GM21737 (cell line): Measurements from ENCODE around the gene LPP.

Experiments
- ATAC-seq: cut with Tn5 transposase; IDR thresholded peaks from one replicate; pipeline ENCODE4 v1.9.1; 2021; ENCODE audit warnings: mild to moderate bottlenecking, moderate library complexity; ENCODE audit not compliant: unreplicated experiment

Gene LPP

GRCh38 chr3:188533172-188533571 lies 379.2 kb downstream of the LPP start:
- ATAC-seq = no peak

GRCh38 chr3:188533612-188534357 lies 379.8 kb downstream of the LPP start:
- ATAC-seq = no peak

GRCh38 chr3:188534633-188535032 lies 380.7 kb downstream of the LPP start:
- ATAC-seq = no peak

- no peak for ATAC-seq
Measured at GRCh38 chr3:188537606-188538005, 383.6 kb downstream of the LPP start.

- ATAC-seq = no peak
Measured at GRCh38 chr3:188539037-188539436, 385.1 kb downstream of the LPP start.

- ATAC-seq = no peak
Measured at GRCh38 chr3:188539631-188540194, 385.8 kb downstream of the LPP start.

GRCh38 chr3:188542196-188542595 lies 388.2 kb downstream of the LPP start:
- ATAC-seq = no peak

GRCh38 chr3:188544012-188544411 lies 390.1 kb downstream of the LPP start:
- ATAC-seq = no peak

GRCh38 chr3:188546835-188547670 lies 393.1 kb downstream of the LPP start:
- ATAC-seq = no peak

GRCh38 chr3:188553569-188553968 lies 399.6 kb downstream of the LPP start:
- no peak for ATAC-seq

- ATAC-seq = no peak
Measured at GRCh38 chr3:188554404-188554803, 400.4 kb downstream of the LPP start.

GRCh38 chr3:188557235-188557634 lies 403.3 kb downstream of the LPP start:
- no peak for ATAC-seq

GRCh38 chr3:188558343-188559071 lies 404.6 kb downstream of the LPP start:
- no peak for ATAC-seq

GRCh38 chr3:188559072-188559429 lies 405.1 kb downstream of the LPP start:
- ATAC-seq = no peak

- no peak for ATAC-seq
Measured at GRCh38 chr3:188559856-188560255, 405.9 kb downstream of the LPP start.

- ATAC-seq = no peak
Measured at GRCh38 chr3:188562144-188562543, 408.2 kb downstream of the LPP start.

GRCh38 chr3:188567478-188568195 lies 413.7 kb downstream of the LPP start:
- no peak for ATAC-seq

- ATAC-seq = no peak
Measured at GRCh38 chr3:188568736-188569135, 414.8 kb downstream of the LPP start.

- no peak for ATAC-seq
Measured at GRCh38 chr3:188571531-188572095, 417.7 kb downstream of the LPP start.

GRCh38 chr3:188573291-188573940 lies 419.5 kb downstream of the LPP start:
- ATAC-seq = no peak
